GM18870 (cell line): ENCODE data around the gene RGPD6.
"Not testable (repeated sequence)": the region's sequence is repeated elsewhere in the genome, so short reads cannot be mapped to it uniquely, and the experiment has no call there.

ENCODE experiments used
- ATAC-seq: cut with Tn5 transposase; IDR thresholded peaks from one replicate; pipeline ENCODE4 v1.9.1; 2021; ENCODE audit warnings: moderate library complexity; ENCODE audit not compliant: unreplicated experiment

RGPD6 gene

DNA sequence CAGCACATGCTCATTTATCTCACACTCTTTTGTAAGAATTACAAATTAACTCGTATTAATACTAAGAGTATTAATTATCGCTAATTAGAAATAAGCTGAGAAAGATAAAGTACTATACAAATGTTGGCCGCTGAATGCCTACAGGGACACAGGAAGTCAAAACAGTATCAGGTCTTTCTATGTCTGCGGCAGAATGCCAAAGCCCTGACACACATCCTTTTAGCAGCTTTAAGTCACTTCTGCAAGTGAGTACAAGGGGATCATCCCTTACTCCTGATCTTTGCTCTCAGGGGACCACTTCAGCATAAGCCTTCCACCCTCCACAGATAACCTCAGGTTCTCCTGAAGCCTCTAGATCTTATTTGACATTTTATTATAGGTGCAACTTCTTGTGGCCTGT, 94.3 kb downstream of the RGPD6 start:
- ATAC-seq = not testable (repeated sequence)

DNA sequence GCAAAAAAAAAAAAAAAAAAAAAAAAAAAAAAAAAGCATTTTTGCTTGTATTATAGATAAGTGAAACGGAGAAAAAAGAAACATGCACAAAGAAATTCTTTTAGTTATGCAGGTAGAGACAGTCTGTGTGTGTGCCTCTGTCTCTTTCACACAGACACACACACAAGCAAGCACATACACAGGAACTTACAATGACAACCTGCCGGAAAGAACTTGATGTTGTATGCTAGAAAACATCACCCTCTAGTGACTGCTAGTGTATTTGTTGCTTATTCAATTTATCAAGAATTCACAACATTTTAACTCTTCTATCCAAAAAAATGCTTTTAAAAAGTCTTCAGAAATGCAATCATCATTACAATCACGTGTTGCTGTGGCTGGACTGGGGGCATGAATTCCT, 95.8 kb downstream of the RGPD6 start:
- ATAC-seq = not testable (repeated sequence)

DNA sequence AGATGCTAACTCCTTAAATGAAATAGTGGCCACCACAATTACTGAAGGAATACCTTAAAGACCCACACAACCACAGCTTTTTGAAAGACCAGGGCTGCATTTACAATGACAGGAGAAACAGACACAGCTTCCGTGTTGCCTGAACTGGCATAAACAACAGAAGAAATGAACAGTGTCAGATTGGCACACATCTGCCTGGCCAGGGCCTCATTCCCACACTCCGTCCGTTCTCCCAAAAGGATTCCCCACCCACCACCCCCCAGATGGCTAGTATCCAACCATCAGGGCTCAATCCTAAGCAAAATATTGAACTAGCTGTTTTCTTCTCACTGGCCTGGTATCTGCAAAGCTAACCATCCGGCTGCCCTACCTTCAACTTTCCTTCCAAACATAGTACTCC, 96.9 kb downstream of the RGPD6 start:
- not testable (repeated sequence) for ATAC-seq

DNA sequence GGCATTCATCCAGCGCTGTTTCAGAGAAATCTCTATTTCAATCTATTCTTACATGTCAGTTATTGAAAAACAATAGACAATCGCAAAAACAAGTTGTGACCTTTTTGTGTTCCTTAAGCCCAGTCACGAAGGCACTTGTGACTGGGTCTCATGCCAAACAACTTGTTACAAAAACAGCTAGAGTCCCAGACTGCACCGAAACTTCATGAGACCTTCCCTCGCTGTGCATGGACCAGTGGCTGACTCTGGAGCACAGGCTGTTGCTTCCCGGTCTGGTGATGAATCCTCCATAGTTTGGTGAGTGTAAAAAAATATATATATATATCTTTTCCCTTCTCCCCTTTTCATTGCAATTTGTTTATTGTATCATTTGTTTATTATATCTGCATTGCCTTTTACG, 99.7 kb downstream of the RGPD6 start:
- ATAC-seq = not testable (repeated sequence)

DNA sequence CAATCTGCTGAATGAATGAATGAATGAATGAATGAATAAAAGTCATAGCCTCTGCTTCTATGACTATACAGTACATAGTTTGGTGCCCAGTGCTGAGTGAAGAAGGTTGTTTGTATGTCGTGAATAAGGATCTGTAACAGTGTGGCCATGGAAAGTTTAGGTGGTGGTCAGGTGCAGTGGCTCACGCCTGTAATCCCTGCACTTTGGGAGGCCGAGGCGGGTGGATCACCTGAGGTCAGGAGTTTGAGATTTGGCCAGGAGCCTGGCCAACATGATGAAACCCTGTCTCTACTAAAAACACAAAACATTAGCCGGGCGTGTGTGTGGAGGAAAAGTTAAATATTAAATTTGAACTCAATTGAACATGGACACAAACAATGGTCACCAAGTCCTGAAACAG, 100.1 kb downstream of the RGPD6 start:
- not testable (repeated sequence) for ATAC-seq

DNA sequence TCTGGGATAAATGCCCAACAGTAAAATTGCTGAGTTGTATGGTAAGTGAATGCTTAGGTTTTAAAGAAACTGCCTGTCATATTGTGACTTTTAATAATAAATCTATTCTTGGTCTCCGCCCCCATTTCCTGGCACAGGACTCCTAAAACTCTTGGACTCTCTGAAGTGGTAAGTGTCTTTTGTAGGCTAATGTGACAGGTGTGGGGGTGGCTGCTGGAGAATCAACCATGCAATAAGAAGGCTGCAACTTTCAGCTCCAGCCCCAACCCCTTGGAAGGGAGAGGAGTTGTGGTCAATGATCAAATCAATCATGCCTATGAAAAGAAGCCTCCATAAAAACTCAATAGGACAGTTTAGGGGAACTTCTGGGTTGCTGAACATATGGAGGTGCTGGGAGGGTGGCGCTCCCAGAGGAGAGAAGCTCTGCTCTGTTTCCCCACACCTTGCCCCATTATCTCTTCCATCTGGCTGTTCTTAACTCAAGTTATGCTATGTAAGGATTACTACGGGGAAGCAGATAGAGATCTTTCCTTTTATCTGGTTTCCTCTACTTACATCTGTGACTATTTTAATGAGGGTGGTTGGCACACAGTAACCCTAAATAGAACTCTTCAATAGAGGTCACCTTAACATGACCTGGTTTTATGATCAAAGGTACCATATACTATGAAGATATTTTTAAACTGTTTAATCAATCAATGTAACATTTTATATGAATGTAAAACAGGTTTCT, 101.2 kb downstream of the RGPD6 start:
- not testable (repeated sequence) for ATAC-seq

DNA sequence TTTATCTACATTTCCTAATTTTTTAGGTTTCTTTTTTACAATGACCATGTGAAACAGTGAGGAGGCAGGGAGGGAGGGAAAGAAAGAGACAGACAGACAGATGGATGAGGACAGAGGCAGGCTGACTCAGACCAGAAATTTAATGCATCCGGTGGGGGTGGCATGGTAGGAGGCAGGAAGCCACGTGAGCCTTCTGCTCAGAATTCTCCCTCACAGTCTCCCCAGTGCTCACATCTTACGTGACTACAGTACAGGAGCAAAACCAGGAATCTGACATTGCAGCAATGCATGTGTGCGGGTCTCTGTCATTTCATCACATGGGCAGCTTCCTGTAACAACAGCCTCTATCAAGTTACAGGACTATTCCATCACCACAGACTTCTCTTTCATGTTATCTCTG, 102.1 kb downstream of the RGPD6 start:
- peak; percentile 89 for ATAC-seq

DNA sequence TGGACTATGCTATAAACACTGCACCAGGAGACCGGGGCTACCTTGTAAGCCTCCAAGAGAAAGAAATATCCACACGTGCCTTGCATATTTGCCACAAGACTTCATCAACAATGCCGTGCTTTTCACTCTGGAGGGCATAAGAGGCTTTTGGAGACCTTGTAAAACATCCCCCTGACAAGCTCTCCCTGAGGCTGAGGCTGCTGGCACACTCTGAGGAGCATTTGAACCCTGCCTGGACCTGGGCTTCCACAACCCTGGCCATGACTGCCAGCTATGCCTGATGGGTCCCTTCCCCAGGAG, 104.0 kb downstream of the RGPD6 start:
- ATAC-seq = not testable (repeated sequence)

DNA sequence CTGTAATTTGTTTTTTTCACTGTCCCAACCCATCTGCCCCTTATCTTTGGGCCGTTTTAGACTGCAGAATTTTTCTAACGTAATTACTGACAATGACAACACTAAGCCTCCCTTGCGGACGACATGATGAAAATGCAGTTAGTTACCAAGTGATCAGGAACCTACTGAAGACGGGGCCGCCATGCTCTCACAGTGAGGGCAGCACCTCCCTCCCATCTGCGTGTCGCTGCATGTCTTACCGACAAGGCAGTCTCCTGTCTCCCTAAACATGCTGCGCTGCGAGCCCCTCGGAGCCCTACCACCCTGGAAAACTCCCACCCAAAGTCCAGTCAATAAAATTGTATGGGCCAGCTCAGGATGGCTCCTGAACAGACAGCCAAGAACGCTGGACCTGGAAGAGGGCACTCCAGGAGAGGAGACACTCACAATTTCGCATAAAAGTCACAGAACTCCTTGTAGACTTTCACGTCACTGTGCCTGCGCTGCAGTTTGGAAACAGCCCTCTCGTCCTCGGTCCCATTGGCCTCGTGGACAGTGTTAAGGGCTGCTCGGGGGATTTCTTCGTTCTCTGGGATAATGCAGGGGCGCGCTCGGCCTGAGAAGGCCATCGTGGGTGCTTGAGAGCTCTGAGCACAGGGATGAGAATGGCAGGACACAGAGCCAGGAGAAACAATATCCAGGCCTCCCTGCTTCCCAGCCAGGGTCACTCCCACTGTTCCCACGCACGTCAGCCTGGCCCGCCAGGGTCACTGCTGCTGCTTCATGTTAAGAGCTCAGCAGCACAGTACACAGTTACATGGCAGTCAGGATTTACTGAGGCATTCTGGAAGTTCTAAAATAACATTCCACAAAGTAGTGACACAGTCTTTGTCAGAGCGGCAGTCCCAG, 104.6 kb downstream of the RGPD6 start, which contains the start of gene LIMS4:
Gene LIMS4 (minus strand): TSS at position 646 of the 888 bp plus-strand sequence. CDS start 38 bp downstream, at position 608.
- not testable (repeated sequence) for ATAC-seq

DNA sequence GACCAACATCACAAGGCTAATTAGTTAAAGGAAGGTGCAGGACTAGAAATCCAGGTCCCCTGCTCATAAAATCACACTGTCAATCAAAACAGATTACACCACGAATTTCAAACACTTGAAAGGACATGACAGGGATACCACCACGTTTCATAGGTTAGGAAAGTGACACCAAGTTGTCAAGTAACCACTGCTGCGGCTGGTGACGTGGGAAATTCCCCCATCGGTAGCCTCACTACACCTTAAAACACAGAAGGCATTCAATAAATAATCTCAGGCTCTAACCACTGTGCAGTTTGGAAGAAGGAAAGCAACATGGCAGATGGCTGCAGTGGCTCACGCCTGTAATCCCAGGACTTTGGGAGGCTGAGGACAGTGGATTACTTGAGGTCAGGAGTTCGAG, 108.1 kb downstream of the RGPD6 start:
- ATAC-seq = not testable (repeated sequence)

DNA sequence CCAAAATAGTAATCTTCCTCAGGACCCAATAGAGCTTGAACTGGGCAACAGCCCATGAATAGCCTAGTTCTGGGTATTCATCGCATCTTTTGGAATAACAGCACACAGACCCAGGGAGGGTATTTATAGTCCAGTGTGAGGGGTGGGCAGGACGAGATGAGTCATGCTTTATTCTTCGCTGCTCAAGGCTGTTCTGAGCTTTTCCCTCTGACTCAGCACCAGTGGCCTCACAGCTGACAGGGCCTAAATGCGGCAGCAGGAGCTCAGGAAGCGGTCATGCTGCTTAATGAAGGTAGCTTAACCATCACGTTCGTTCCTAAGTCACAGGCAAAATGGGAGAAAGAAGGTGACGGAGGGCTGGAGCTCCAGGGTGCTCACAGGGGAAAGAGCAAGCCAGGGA, 111.7 kb downstream of the RGPD6 start:
- ATAC-seq = peak; percentile 73
